WI38 (cell line): ENCODE measurements around the gene FCHO2.

Source experiments
- H3K4me3 ChIP-seq: 2 replicates; pipeline ENCODE4 v1.5.1; 2011; ENCODE audit warnings: low read depth, mild to moderate bottlenecking, control low read depth, low read length
- TF ChIP-seq, protein P1 (sequence below): IDR thresholded peaks from 2 replicates; pipeline ENCODE4 v1.5.1; 2012; ENCODE audit warnings: low read depth, mild to moderate bottlenecking, control low read depth, low read length

The FCHO2 gene

DNA sequence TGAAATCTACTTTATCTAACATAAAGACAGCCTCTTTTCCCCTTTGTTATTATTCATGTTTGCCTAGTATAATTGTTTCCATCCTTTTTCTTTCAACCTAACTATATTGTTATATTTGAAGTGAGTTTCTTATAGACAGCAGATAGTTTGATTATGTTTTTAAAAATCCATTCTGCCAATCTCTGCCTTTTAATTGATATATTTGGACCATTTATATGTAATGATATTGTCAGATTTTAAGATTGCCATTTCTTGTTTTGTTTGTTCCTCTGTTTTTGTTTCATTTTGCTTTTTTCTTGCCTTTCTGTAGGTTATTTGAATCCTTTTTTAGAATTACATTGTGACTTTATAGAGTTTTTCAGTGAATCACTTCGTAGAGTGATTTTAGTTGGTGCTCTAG lies 89.8 kb downstream of the FCHO2 start:
- TF ChIP-seq, protein P1, sequence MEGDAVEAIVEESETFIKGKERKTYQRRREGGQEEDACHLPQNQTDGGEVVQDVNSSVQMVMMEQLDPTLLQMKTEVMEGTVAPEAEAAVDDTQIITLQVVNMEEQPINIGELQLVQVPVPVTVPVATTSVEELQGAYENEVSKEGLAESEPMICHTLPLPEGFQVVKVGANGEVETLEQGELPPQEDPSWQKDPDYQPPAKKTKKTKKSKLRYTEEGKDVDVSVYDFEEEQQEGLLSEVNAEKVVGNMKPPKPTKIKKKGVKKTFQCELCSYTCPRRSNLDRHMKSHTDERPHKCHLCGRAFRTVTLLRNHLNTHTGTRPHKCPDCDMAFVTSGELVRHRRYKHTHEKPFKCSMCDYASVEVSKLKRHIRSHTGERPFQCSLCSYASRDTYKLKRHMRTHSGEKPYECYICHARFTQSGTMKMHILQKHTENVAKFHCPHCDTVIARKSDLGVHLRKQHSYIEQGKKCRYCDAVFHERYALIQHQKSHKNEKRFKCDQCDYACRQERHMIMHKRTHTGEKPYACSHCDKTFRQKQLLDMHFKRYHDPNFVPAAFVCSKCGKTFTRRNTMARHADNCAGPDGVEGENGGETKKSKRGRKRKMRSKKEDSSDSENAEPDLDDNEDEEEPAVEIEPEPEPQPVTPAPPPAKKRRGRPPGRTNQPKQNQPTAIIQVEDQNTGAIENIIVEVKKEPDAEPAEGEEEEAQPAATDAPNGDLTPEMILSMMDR, result no peak
- no peak overlapping the region for H3K4me3 ChIP-seq

- no peak overlapping the region for H3K4me3 ChIP-seq
- TF ChIP-seq, protein P1, result no peak
Observed at GRCh38 chr5:73061593-73061992, 105.8 kb downstream of the FCHO2 start.

- TF ChIP-seq, protein P1, result no peak
- H3K4me3 ChIP-seq, result no peak overlapping the region
Observed at GRCh38 chr5:73066466-73066865, 110.6 kb downstream of the FCHO2 start.

DNA sequence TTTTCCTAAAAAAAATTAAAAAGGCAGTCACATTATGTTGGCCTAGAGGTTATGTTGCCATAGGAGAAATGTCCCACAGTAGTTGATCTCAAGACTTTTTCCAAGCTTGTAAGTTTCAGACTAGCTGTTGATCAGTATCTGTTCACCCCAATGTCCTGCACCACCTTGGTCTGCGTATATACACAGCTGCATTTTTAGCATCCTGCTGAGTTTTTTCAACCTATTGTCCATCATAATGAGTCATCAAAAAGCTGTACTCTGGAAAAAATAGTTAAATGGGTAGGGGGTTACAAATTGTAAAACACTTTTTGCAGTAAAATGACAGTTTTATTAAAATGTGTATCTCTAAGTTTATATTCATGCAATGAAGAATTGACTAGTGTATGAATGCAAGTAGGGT lies 111.4 kb downstream of the FCHO2 start:
- H3K4me3 ChIP-seq, result no peak overlapping the region
- TF ChIP-seq, protein P1, result no peak

DNA sequence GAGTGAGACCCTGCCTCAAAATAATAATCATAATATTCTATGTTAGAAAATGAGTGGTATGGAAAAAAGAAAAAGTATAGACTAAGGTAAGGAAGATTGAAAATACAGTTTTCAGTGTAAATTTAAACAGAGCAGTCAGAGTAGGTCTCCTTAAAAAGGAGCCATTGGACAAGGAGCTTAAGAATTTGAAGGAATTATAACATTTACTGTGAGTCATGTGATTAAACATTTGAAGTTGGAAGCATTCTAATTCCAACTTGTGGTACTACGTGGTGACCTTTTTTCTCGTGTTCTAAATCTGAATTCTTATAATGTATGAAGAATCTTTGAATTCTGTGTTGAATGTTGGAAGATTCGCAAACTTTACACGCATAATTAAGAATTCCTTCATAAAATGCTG lies 125.3 kb downstream of the FCHO2 start:
- TF ChIP-seq, protein P1, result no peak
- no peak overlapping the region for H3K4me3 ChIP-seq

- H3K4me3 ChIP-seq, result no peak overlapping the region
- TF ChIP-seq, protein P1, result no peak
Observed at GRCh38 chr5:73088026-73088425, 132.2 kb downstream of the FCHO2 start.

DNA sequence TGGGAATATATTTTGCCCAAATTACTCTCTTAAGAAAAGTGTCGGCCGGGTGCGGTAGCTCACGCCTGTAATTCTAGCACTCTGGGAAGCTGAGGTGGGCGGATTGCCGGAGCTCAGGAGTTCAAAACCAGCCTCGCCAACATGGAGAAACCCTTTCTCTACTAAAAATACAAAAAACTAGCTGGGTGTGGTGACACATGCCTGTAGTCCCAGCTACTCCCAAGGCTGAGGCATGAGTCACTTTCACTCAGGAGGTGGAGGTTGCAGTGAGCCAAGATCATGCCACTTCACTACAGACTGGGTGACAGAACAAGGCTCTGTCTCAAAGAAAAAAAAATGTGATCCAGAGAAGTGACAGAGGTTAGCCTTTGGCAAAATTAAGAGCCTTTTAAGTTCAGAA lies 138.1 kb downstream of the FCHO2 start:
- no peak overlapping the region for H3K4me3 ChIP-seq
- TF ChIP-seq, protein P1, result no peak
